ENCODE measurements around the gene PDE1C. TPM values are rescaled to one million over a fixed set of nuclear protein-coding genes. Genes with fewer than 3 reads are reported as not detected.
"Not testable (repeated sequence)": the region's sequence is repeated elsewhere in the genome, so short reads cannot be mapped to it uniquely, and the experiment has no call there.

Gene PDE1C
- total and polyA plus RNA-seq, 5 donors = 23.2 to 94.4 (median 90.1) TPM

DNA sequence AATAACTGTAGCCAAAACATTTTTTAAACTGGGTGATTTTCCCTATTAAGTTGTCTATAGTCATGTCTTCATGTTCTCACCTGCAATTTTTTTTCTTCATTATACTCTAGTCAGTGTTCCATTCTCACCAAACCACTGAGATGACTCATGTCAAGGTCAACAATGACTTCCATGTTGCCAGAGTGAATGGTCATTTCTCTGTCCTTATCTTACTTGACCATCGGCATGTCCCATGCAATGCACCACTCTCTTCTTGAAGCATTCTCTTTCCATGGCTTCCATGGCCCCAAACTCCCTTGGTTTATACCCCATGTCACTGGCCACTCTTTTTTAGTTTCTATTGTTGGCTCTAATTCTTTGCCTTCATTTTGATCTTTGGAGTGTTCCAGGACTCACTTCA lies 209.3 kb downstream of the PDE1C start:
- no peak for ATAC-seq
- no peaks in the 10 kb centered on the region for H3K9me3 ChIP-seq (ENCODE audit: control insufficient read depth, low read length)

GRCh38 chr7:31858055-31858454 lies 212.2 kb downstream of the PDE1C start:
- WGBS = 92% methylated on average over 2 of the region's 2 CpGs
- H3K27ac ChIP-seq (ENCODE audit: low read length) = no peak overlapping the region
- H3K9me3 ChIP-seq (ENCODE audit: control insufficient read depth, low read length) = no peaks in the 10 kb centered on the region
- no peaks in the 10 kb centered on the region for H3K27me3 ChIP-seq (ENCODE audit: control insufficient read depth, insufficient read depth)
- no peak for ATAC-seq
- peaks cover 2% of the 10 kb centered on the region for H3K4me1 ChIP-seq (ENCODE audit: control insufficient read depth, insufficient read depth, low read length)
- intact Hi-C loops (cut with DNase I) = no loop called here
- H3K4me3 ChIP-seq (ENCODE audit: low read length) = no peak overlapping the region
- no peak for DNase-seq

More for the DNA sequence above, 209.3 kb downstream of the PDE1C start:
- no peak for DNase-seq
- Histone ChIP-seq H3K4me3 (ENCODE audit: low read length) (no peak overlapping the region), H3K4me1 (ENCODE audit: control insufficient read depth, insufficient read depth, low read length) (peaks cover 2% of the 10 kb centered on the region), H3K27me3 (ENCODE audit: control insufficient read depth, insufficient read depth) (no peaks in the 10 kb centered on the region), H3K27ac (ENCODE audit: low read length) (no peak overlapping the region)
- WGBS = 97% methylated on average over 1 of the region's 1 CpG
- intact Hi-C loops (cut with DNase I) = no loop called here

- no peak for DNase-seq
- H3K27ac ChIP-seq (ENCODE audit: low read length) = no peak overlapping the region
- H3K9me3 ChIP-seq (ENCODE audit: control insufficient read depth, low read length) = no peaks in the 10 kb centered on the region
- H3K27me3 ChIP-seq (ENCODE audit: control insufficient read depth, insufficient read depth) = no peaks in the 10 kb centered on the region
- no peak overlapping the region for H3K4me3 ChIP-seq (ENCODE audit: low read length)
- intact Hi-C loops (cut with DNase I) = no loop called here
- H3K4me1 ChIP-seq (ENCODE audit: control insufficient read depth, insufficient read depth, low read length) = peaks cover 2% of the 10 kb centered on the region
- WGBS = 82% methylated on average over 2 of the region's 2 CpGs
- no peak for ATAC-seq
Observed at GRCh38 chr7:31857172-31857571, 213.0 kb downstream of the PDE1C start.

DNA sequence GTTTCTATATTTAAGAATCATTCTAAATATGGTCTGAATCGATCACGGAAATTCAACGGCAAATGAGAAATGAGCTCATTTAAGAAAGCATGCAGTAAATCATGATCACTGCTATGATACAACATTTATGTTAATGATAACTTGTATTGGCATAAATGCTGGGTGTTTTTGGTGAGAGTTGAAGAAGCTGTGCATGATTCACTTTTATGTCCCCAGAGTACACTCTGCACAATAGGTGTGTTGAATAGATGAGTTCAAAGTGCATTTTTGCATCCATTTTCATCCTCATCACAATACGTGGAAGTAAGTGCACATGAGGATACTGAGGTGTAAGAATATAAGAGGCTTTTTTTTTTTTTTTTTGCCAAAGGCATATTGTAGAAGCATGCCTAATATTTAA lies 213.9 kb downstream of the PDE1C start:
- no peak overlapping the region for H3K27ac ChIP-seq (ENCODE audit: low read length)
- intact Hi-C loops (cut with DNase I) = no loop called here
- WGBS = 84% methylated on average over 4 of the region's 4 CpGs
- DNase-seq = no peak
- no peak for ATAC-seq
- H3K4me1 ChIP-seq (ENCODE audit: control insufficient read depth, insufficient read depth, low read length) = peaks cover under 1% of the 10 kb centered on the region
- no peaks in the 10 kb centered on the region for H3K27me3 ChIP-seq (ENCODE audit: control insufficient read depth, insufficient read depth)
- no peaks in the 10 kb centered on the region for H3K9me3 ChIP-seq (ENCODE audit: control insufficient read depth, low read length)
- no peak overlapping the region for H3K4me3 ChIP-seq (ENCODE audit: low read length)

DNA sequence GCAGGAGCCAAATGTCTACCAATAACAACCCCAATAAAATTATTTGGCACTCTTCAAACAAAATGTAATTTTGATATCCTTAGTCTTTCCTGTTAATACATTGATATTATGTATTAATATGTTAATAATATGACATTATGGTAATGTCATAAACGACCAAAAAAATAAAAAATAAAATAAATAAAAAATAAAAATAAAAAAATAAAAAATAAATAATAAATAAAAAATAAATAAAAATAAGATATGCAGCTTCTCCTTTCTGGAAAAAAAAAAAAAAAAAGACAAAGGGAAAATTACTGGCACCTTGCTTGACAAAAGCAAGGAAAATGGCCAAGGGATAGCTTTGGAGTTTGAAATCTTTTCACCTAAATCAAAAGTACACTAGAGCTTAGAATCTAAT lies 214.7 kb downstream of the PDE1C start:
- Histone ChIP-seq H3K9me3 (ENCODE audit: control insufficient read depth, low read length) (no peaks in the 10 kb centered on the region), H3K4me3 (ENCODE audit: low read length) (no peak overlapping the region), H3K4me1 (ENCODE audit: control insufficient read depth, insufficient read depth, low read length) (peaks cover 4% of the 10 kb centered on the region), H3K27ac (ENCODE audit: low read length) (no peak overlapping the region), H3K27me3 (ENCODE audit: control insufficient read depth, insufficient read depth) (no peaks in the 10 kb centered on the region)
- WGBS = 65% methylated on average over 1 of the region's 1 CpG
- ATAC-seq (no peak), DNase-seq (no peak)
- intact Hi-C loops (cut with DNase I) = no loop called here

DNA sequence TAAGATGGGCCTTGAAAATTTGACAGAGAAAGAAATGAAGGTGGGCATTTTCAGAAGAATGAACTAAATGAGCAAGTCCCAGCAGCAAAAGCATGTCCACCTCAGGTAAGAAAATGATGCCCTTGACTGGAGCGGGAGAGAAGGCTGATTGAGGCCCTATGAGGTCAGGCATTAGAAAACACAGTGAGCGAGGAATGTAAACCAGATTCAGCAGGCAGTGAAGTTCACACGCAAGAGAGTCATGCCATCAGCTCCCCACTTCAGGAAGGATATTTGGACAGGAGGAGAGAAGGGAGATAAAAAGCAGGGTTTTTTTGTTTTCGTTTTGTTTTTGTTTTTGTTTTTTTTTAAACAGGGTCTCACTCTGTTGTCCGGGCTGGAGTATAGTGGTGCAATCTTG lies 216.8 kb downstream of the PDE1C start:
- no peaks in the 10 kb centered on the region for H3K9me3 ChIP-seq (ENCODE audit: control insufficient read depth, low read length)
- H3K4me3 ChIP-seq (ENCODE audit: low read length) = no peak overlapping the region
- no peaks in the 10 kb centered on the region for H3K27me3 ChIP-seq (ENCODE audit: control insufficient read depth, insufficient read depth)
- 80% methylated on average over 5 of the region's 5 CpGs for WGBS
- DNase-seq (no peak), ATAC-seq (no peak)
- peaks cover 4% of the 10 kb centered on the region for H3K4me1 ChIP-seq (ENCODE audit: control insufficient read depth, insufficient read depth, low read length)
- intact Hi-C loops (cut with DNase I) = no loop called here
- no peak overlapping the region for H3K27ac ChIP-seq (ENCODE audit: low read length)

DNA sequence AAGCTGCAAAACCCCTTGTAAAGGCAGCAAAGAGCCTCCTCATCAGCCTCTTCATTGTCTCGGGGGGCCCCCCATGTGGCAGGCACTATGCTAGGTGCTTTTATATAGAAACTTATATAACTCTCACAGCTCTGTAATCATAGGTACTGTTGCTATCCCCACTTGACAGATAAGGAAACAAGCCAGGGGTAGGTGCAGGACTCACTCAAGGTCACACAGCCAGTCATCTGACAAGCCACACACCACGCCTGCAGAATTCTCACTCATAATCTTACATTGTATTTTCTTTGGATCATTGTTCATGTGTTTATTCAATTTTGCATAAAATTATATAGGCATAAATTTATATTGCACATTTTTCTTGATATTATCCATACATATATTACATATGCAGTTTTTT lies 217.7 kb downstream of the PDE1C start:
- Histone ChIP-seq H3K4me1 (ENCODE audit: control insufficient read depth, insufficient read depth, low read length) (peaks cover 4% of the 10 kb centered on the region), H3K27ac (ENCODE audit: low read length) (no peak overlapping the region), H3K9me3 (ENCODE audit: control insufficient read depth, low read length) (no peaks in the 10 kb centered on the region), H3K27me3 (ENCODE audit: control insufficient read depth, insufficient read depth) (no peaks in the 10 kb centered on the region), H3K4me3 (ENCODE audit: low read length) (no peak overlapping the region)
- no peak for ATAC-seq
- no peak for DNase-seq
- intact Hi-C loops (cut with DNase I) = no loop called here
- WGBS = 80% methylated on average over 2 of the region's 2 CpGs

DNA sequence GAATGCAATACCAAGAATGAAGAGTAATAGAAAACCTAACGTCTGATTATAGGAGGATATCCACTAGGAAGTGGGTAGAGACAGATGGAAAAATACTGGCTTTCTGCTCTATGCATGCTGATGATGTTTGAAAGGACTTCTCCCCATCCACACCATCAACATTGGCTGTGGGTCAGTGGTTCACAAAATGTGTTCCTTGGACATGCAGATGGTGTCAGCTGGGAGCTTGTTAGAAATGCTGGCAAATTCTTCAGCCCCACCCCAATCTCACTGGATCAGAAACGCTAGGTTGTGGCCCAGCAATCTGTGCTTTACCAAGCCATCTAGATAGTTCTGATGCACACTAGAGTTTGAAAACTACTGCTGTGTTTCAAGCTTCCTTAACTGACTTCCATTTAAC lies 219.1 kb downstream of the PDE1C start:
- H3K27me3 ChIP-seq (ENCODE audit: control insufficient read depth, insufficient read depth) = no peaks in the 10 kb centered on the region
- H3K27ac ChIP-seq (ENCODE audit: low read length) = no peak overlapping the region
- ATAC-seq = no peak
- peaks cover 4% of the 10 kb centered on the region for H3K4me1 ChIP-seq (ENCODE audit: control insufficient read depth, insufficient read depth, low read length)
- peak in 1 of 3 donors; percentile 43 for DNase-seq
- H3K4me3 ChIP-seq (ENCODE audit: low read length) = no peak overlapping the region
- intact Hi-C loops (cut with DNase I) = no loop called here
- WGBS = 68% methylated on average over 2 of the region's 2 CpGs
- no peaks in the 10 kb centered on the region for H3K9me3 ChIP-seq (ENCODE audit: control insufficient read depth, low read length)

DNA sequence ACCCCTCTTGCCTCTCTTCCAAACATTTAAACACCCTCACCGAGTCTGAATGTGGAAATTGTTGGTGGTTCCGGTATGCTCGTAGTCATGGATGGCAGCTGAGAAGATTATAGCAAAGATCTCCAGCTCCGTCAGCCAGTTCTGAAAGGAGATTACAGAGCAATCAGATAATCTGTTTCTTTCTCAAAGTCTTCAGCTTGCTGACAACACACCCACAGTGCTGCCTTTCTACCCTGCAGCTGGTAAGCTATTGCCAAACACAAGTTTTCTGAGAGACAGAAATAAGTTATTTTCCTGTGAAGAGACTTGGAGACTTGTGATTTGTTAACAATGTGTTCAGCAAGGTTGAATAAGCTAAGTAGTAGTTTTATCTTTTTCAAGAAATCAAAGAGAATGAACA lies 219.6 kb downstream of the PDE1C start:
- Histone ChIP-seq H3K9me3 (ENCODE audit: control insufficient read depth, low read length) (no peaks in the 10 kb centered on the region), H3K4me1 (ENCODE audit: control insufficient read depth, insufficient read depth, low read length) (peaks cover 4% of the 10 kb centered on the region), H3K27ac (ENCODE audit: low read length) (no peak overlapping the region), H3K27me3 (ENCODE audit: control insufficient read depth, insufficient read depth) (no peaks in the 10 kb centered on the region), H3K4me3 (ENCODE audit: low read length) (no peak overlapping the region)
- no peak for DNase-seq
- 90% methylated on average over 4 of the region's 4 CpGs for WGBS
- intact Hi-C loops (cut with DNase I) = no loop called here
- no peak for ATAC-seq

- intact Hi-C loops (cut with DNase I) = no loop called here
- ATAC-seq = no peak
- Histone ChIP-seq H3K27ac (ENCODE audit: low read length) (no peak overlapping the region), H3K9me3 (ENCODE audit: control insufficient read depth, low read length) (no peaks in the 10 kb centered on the region), H3K27me3 (ENCODE audit: control insufficient read depth, insufficient read depth) (no peaks in the 10 kb centered on the region), H3K4me1 (ENCODE audit: control insufficient read depth, insufficient read depth, low read length) (peaks cover 4% of the 10 kb centered on the region), H3K4me3 (ENCODE audit: low read length) (no peak overlapping the region)
- 87% methylated on average over 5 of the region's 5 CpGs for WGBS
- DNase-seq = no peak
Observed at GRCh38 chr7:31850066-31850465, 220.1 kb downstream of the PDE1C start.

GRCh38 chr7:31835471-31835870 lies 234.7 kb downstream of the PDE1C start:
- 81% methylated on average over 4 of the region's 4 CpGs for WGBS
- Histone ChIP-seq H3K27me3 (ENCODE audit: control insufficient read depth, insufficient read depth) (no peaks in the 10 kb centered on the region), H3K4me1 (ENCODE audit: control insufficient read depth, insufficient read depth, low read length) (no peaks in the 10 kb centered on the region), H3K4me3 (ENCODE audit: low read length) (no peak overlapping the region), H3K9me3 (ENCODE audit: control insufficient read depth, low read length) (no peaks in the 10 kb centered on the region), H3K27ac (ENCODE audit: low read length) (no peak overlapping the region)
- DNase-seq = no peak
- ATAC-seq = no peak
- intact Hi-C loops (cut with DNase I) = no loop called here

DNA sequence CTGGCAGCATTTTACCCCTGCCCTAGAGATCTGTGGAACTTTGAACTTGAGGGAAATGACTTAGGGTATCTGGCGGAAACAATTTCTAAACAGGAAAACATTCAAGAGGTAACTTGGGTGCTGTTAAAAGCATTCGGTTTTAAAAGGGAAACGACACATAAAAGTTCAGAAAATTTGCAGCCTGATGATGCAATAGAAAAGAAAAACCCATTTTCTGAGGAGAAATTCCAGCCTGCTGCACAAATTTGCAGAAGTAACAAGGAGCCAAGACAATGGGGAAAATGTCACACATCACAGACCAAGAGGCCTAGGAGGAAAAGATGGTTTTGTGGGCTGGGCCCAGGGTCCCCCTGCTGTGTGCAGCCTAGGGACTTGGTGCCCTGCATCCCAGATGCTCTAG lies 236.6 kb downstream of the PDE1C start:
- H3K27ac ChIP-seq (ENCODE audit: low read length); H3K9me3 ChIP-seq (ENCODE audit: control insufficient read depth, low read length); ATAC-seq; H3K4me3 ChIP-seq (ENCODE audit: low read length); DNase-seq; intact Hi-C loops (cut with DNase I); H3K4me1 ChIP-seq (ENCODE audit: control insufficient read depth, insufficient read depth, low read length); H3K27me3 ChIP-seq (ENCODE audit: control insufficient read depth, insufficient read depth): not testable (repeated sequence)
- WGBS = 72% methylated on average over 3 of the region's 3 CpGs

Data from right cardiac atrium (tissue), 5 donors.